Right lobe of liver (tissue), 4 donors: ENCODE measurements around the gene ADGRB3.

Experiments used
- POLR2A ChIP-seq: fragments of 450-650 bp; IDR thresholded peaks from one replicate; pipeline ENCODE4 v1.6.1; 2017; ENCODE audit warnings: antibody characterized with exemption, mild to moderate bottlenecking
- TF ChIP-seq, protein P1 (sequence below), 4 donors: fragments of 200-600 bp in 3 of 4; fragments of 450-650 bp in 1 of 4; IDR thresholded peaks; one replicate each; pipeline versions ENCODE4 v1.5.1 to v1.8.0; 2016 to 2022; ENCODE audit warnings: antibody characterized with exemption in 4 of 4, mild to moderate bottlenecking in 2 of 4
- donor health status: DM: no; HTN: no; CAD: no.
- donor health status: DM: no; HTN: no; CAD: no.
- donor health status: DM: no; HTN: yes; CAD: no.

DNA sequence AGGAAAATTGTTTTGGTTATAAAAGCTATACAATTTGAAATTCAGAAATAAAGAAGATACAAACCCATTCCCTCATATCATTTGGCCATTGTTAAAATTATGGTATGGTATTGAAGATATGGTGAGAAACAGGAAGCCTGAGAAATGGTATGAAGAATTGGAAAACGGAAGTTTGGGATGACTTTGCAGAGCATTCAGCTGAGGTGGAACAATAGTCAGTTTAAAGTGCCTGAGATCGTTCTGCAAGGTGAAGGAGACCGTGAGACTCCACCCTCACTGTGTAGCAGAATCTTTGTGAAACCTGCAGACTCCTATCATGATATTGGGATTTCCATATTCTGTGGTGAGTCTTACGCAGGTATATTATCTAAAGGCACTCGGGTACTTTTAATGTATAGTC is 97.3 kb downstream of the ADGRB3 start:
- TF ChIP-seq, protein P1, sequence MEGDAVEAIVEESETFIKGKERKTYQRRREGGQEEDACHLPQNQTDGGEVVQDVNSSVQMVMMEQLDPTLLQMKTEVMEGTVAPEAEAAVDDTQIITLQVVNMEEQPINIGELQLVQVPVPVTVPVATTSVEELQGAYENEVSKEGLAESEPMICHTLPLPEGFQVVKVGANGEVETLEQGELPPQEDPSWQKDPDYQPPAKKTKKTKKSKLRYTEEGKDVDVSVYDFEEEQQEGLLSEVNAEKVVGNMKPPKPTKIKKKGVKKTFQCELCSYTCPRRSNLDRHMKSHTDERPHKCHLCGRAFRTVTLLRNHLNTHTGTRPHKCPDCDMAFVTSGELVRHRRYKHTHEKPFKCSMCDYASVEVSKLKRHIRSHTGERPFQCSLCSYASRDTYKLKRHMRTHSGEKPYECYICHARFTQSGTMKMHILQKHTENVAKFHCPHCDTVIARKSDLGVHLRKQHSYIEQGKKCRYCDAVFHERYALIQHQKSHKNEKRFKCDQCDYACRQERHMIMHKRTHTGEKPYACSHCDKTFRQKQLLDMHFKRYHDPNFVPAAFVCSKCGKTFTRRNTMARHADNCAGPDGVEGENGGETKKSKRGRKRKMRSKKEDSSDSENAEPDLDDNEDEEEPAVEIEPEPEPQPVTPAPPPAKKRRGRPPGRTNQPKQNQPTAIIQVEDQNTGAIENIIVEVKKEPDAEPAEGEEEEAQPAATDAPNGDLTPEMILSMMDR (IDR thresholded peaks at IDR 0.05) = no peak
- no peak for TF ChIP-seq POLR2A
